Liver (tissue), 9 donors: ENCODE results near the gene EXTL1. TPM values are rescaled to one million over a fixed set of nuclear protein-coding genes. Genes with fewer than 3 reads are reported as not detected.

ENCODE experiments used
- DNase-seq: peaks from one replicate; pipeline ENCODE4 v3.0.0-alpha.2; 2017; ENCODE audit warnings: low spot score
- H3K27ac ChIP-seq, 2 donors: one replicate each; pipeline ENCODE4 v1.7.0; 2013; ENCODE audit warnings: inconsistent platforms in 2 of 2, low read length in 2 of 2, control low read depth in 1 of 2, low read depth in 1 of 2, mild to moderate bottlenecking in 1 of 2
- H3K27me3 ChIP-seq, 4 donors: one replicate each; pipeline versions ENCODE4 v1.6.1 to v1.7.0; 2013; ENCODE audit warnings: low read length in 3 of 4, inconsistent platforms in 1 of 4, mild to moderate bottlenecking in 1 of 4, moderate library complexity in 1 of 4; ENCODE audit not compliant: control insufficient read depth in 4 of 4, insufficient read depth in 4 of 4
- H3K36me3 ChIP-seq, 4 donors: one replicate each; pipeline versions ENCODE4 v1.6.1 to v1.7.0; 2013; ENCODE audit warnings: low read length in 3 of 4, mild to moderate bottlenecking in 3 of 4, low read depth in 1 of 4, moderate library complexity in 1 of 4; ENCODE audit not compliant: control insufficient read depth in 4 of 4, insufficient read depth in 3 of 4
- H3K4me1 ChIP-seq, 4 donors: one replicate each; pipeline versions ENCODE4 v1.6.1 to v1.7.0; 2013; ENCODE audit warnings: low read length in 3 of 4, mild to moderate bottlenecking in 3 of 4, moderate library complexity in 1 of 4; ENCODE audit not compliant: control insufficient read depth in 4 of 4, insufficient read depth in 4 of 4
- H3K4me3 ChIP-seq, 3 donors: one replicate each; pipeline versions ENCODE4 v1.6.1 to v1.7.0; 2013; ENCODE audit warnings: low read length in 3 of 3, control low read depth in 1 of 3, low read depth in 1 of 3, mild to moderate bottlenecking in 1 of 3
- H3K9ac ChIP-seq, 2 donors: one replicate each; pipeline ENCODE4 v1.7.0; 2013; ENCODE audit warnings: low read length in 2 of 2, mild to moderate bottlenecking in 2 of 2, moderate library complexity in 2 of 2, control low read depth in 1 of 2, low read depth in 1 of 2
- H3K9me3 ChIP-seq, 4 donors: one replicate each; pipeline versions ENCODE4 v1.6.1 to v1.7.0; 2013; ENCODE audit warnings: low read length in 3 of 4; ENCODE audit not compliant: control insufficient read depth in 4 of 4
- ATF3 ChIP-seq: IDR thresholded peaks from 2 replicates; pipeline ENCODE4 v1.6.1; 2016; ENCODE audit warnings: antibody characterized with exemption
- CTCF ChIP-seq: fragments of 150-350 bp; IDR thresholded peaks from 2 replicates; pipeline ENCODE4 v1.5.1; 2017; ENCODE audit warnings: improper control_type of control experiment, low read depth, low read length; ENCODE audit not compliant: missing input control
- EGR1 ChIP-seq, 2 donors: IDR thresholded peaks; 2 replicates each; pipeline ENCODE4 v1.6.1; 2016 to 2018; ENCODE audit warnings: antibody characterized with exemption in 2 of 2, low read depth in 2 of 2
- FOXA1 ChIP-seq: IDR thresholded peaks from 2 replicates; pipeline ENCODE4 v1.6.1; 2016; ENCODE audit warnings: antibody characterized with exemption
- FOXA2 ChIP-seq: IDR thresholded peaks from 2 replicates; pipeline ENCODE4 v1.6.1; 2016; ENCODE audit warnings: antibody characterized with exemption
- GABPA ChIP-seq, 2 donors: IDR thresholded peaks in 1 of 2; conservative IDR thresholded peaks in 1 of 2; 2 replicates each; pipeline ENCODE4 v1.6.1; 2016; ENCODE audit warnings: antibody characterized with exemption in 2 of 2, mild to moderate bottlenecking in 1 of 2, moderate library complexity in 1 of 2
- HNF4A ChIP-seq, 2 donors: conservative IDR thresholded peaks; 2 replicates each; pipeline ENCODE4 v1.6.1; 2016; ENCODE audit warnings: antibody characterized with exemption in 2 of 2, mild to moderate bottlenecking in 2 of 2
- HNF4G ChIP-seq: IDR thresholded peaks from 2 replicates; pipeline ENCODE4 v1.6.1; 2016; ENCODE audit warnings: antibody characterized with exemption
- JUND ChIP-seq, 2 donors: IDR thresholded peaks; 2 replicates each; pipeline ENCODE4 v1.6.1; 2016; ENCODE audit warnings: antibody characterized with exemption in 2 of 2
- MAX ChIP-seq: IDR thresholded peaks from 2 replicates; pipeline ENCODE4 v1.6.1; 2016; ENCODE audit warnings: antibody characterized with exemption
- NR2F2 ChIP-seq: IDR thresholded peaks from 2 replicates; pipeline ENCODE4 v1.6.1; 2016; ENCODE audit warnings: antibody characterized with exemption
- RAD21 ChIP-seq, 2 donors: IDR thresholded peaks; 2 replicates each; pipeline ENCODE4 v1.6.1; 2016; ENCODE audit warnings: antibody characterized with exemption in 2 of 2, mild to moderate bottlenecking in 2 of 2
- REST ChIP-seq: IDR thresholded peaks from 2 replicates; pipeline ENCODE4 v1.6.1; 2016; ENCODE audit warnings: antibody characterized with exemption, mild to moderate bottlenecking
- SP1 ChIP-seq: IDR thresholded peaks from 2 replicates; pipeline ENCODE4 v1.6.1; 2018; ENCODE audit warnings: antibody characterized with exemption, mild to moderate bottlenecking
- TAF1 ChIP-seq: conservative IDR thresholded peaks from 2 replicates; pipeline ENCODE4 v1.6.1; 2016; ENCODE audit warnings: antibody characterized with exemption, mild to moderate bottlenecking
- WGBS: extraction: QIAGEN DNeasy Blood & Tissue Kit; methylation state at CpG from one replicate; pipeline ENCODE4 v1.1.7; 2013; 5-methylcytosine and 5-hydroxymethylcytosine counted together
- polyA plus RNA-seq, 2 donors: library from polyadenylated mRNA; stranded (reverse) in 1 of 2; unstranded in 1 of 2; fragments of 200-250 nt in 1 of 2; fragments of >200 nt in 1 of 2; fragmentation: Nextera tagmentation in 1 of 2; extraction: Ambion mirVana in 1 of 2; gene quantifications; one replicate each; pipeline versions ENCODE4 v1.2.1 to v1.2.3, GENCODE V29; 2013 to 2015
- total RNA-seq, 2 donors: library from RNA; depleted of rRNA; stranded (reverse); fragments of >200 nt; gene quantifications; one replicate each; pipeline ENCODE4 v1.2.3, GENCODE V29; 2014
- TF ChIP-seq, protein P1 (sequence below): IDR thresholded peaks from 2 replicates; pipeline ENCODE4 v1.6.1; 2016; ENCODE audit warnings: antibody characterized with exemption
- donor health status: healthy.
- donor health status: healthy.
- donor health status: healthy.
- donor health status: healthy.
- donor health status: healthy.

Gene EXTL1
- total and polyA plus RNA-seq, 4 donors, result under 0.01 TPM; not detected in 3

GRCh38 chr1:25991937-25992688, 29.5 kb upstream of the EXTL1 start:
- no peak overlapping the region for H3K9ac ChIP-seq
- peaks cover 0 to 18% (median 2%) of the 10 kb centered on the region in 4 donors for H3K36me3 ChIP-seq
- no peak overlapping the region for H3K4me3 ChIP-seq
- peaks cover 2 to 8% (median 6%) of the 10 kb centered on the region in 4 donors for H3K4me1 ChIP-seq
- DNase-seq, result no peak
- no peaks in the 10 kb centered on the region for H3K9me3 ChIP-seq
- 91% methylated on average over 5 of the region's 5 CpGs for WGBS
- no peaks in the 10 kb centered on the region for H3K27me3 ChIP-seq
- H3K27ac ChIP-seq, result no peak overlapping the region
- no peak for TF ChIP-seq HNF4G
- TF ChIP-seq TAF1, result no peak
- no peak for TF ChIP-seq SP1
- TF ChIP-seq FOXA1, result no peak
- TF ChIP-seq HNF4A (conservative IDR thresholded peaks at IDR 0.05), result no peak

DNA sequence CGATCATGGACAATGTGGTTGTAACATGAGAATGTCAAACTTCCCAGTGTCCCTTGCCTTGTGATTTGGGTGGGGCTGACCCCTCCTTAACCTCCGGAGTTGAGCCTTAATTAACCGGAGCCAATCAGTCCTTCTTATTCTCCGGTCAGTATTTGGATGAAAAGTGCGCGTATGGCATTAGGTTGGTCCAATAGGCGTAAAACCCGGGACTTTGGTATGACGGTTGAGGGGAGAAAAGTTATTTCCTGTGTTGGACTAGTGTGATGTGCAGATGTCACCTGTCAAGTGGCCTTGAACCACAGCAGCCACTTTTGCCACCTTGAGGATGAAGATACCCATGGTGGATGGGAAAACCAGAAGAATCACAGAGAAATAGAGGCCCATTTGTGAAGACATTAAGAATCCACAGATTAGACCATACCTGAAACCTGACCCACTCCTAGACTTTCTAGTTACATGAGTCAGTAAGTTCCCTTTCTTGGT, 28.8 kb upstream of the EXTL1 start:
- H3K27ac ChIP-seq, result no peak overlapping the region
- H3K9ac ChIP-seq, result no peak overlapping the region
- H3K4me3 ChIP-seq, result no peak overlapping the region
- DNase-seq, result no peak
- peaks cover 0 to 18% (median 2%) of the 10 kb centered on the region in 4 donors for H3K36me3 ChIP-seq
- TF ChIP-seq, protein P1, sequence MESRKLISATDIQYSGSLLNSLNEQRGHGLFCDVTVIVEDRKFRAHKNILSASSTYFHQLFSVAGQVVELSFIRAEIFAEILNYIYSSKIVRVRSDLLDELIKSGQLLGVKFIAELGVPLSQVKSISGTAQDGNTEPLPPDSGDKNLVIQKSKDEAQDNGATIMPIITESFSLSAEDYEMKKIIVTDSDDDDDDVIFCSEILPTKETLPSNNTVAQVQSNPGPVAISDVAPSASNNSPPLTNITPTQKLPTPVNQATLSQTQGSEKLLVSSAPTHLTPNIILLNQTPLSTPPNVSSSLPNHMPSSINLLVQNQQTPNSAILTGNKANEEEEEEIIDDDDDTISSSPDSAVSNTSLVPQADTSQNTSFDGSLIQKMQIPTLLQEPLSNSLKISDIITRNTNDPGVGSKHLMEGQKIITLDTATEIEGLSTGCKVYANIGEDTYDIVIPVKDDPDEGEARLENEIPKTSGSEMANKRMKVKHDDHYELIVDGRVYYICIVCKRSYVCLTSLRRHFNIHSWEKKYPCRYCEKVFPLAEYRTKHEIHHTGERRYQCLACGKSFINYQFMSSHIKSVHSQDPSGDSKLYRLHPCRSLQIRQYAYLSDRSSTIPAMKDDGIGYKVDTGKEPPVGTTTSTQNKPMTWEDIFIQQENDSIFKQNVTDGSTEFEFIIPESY, result no peak
- TF ChIP-seq NR2F2 (no peak), CTCF (no peak), MAX (no peak), JUND (IDR thresholded peaks at IDR 0.05) (no peak), FOXA2 (no peak), HNF4G (no peak), EGR1 (IDR thresholded peaks at IDR 0.05; ENCODE audit: low read depth in 2 of 2) (no peak), RAD21 (IDR thresholded peaks at IDR 0.05) (no peak), GABPA (IDR thresholded peaks at IDR 0.05 in 1 of 2, conservative IDR thresholded peaks at IDR 0.05 in 1 of 2) (no peak), FOXA1 (no peak), REST (no peak), ATF3 (no peak), TAF1 (no peak)
- WGBS, result 94% methylated on average over 9 of the region's 9 CpGs
- no peaks in the 10 kb centered on the region for H3K9me3 ChIP-seq
- H3K27me3 ChIP-seq, result no peaks in the 10 kb centered on the region
- H3K4me1 ChIP-seq, result peaks cover 2 to 14% (median 10%) of the 10 kb centered on the region in 4 donors
